ENCODE measurements around the gene CDH2. TPM values are rescaled to one million over a fixed set of nuclear protein-coding genes. Genes with fewer than 3 reads are reported as not detected.

Gene CDH2
- polyA plus RNA-seq, 1 donor from 2014 or later, result 199 TPM

DNA sequence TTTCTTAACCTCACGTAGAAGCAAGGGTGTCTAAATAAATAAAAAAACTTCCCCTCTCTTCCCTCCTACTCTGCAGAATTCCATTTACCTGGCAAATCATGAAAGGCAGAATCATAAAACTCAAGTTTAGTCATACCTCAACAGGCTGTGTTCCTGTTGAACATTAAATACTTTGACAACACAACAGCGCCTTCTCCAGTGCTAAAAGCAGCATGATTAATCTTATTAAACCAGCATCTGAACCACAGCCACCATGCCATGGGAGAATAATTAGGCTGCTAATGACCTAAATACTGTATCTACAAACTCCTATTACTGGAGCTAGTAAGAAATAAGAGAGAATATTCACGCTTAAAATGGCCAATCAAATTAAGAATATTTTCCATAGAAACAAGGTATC is 68.1 kb downstream of the CDH2 start:
- Histone ChIP-seq H3K36me3 (ENCODE audit: insufficient read depth, low read length) (no peaks in the 10 kb centered on the region), H4K20me1 (ENCODE audit: insufficient read depth) (peaks cover 22% of the 10 kb centered on the region), H3K27me3 (ENCODE audit: insufficient read depth, low read depth, low read length) (no peaks in the 10 kb centered on the region), H3K9me3 (ENCODE audit: low read length) (no peaks in the 10 kb centered on the region), H3K9me2 (ENCODE audit: insufficient read depth, low read length) (no peaks in the 10 kb centered on the region), H3F3A (ENCODE audit: insufficient read depth, low read length, poor library complexity, severe bottlenecking) (peaks cover 11% of the 10 kb centered on the region), H2AFZ (ENCODE audit: low read depth, low read length) (no peak overlapping the region), H3K9ac (ENCODE audit: low read length) (no peak overlapping the region), H3K4me3 (ENCODE audit: low read length) (no peak overlapping the region), H3K27ac (ENCODE audit: low read length) (no peak overlapping the region), H3K4me2 (ENCODE audit: low read length) (no peak overlapping the region), H3K79me2 (replicated peaks; ENCODE audit: insufficient read depth, low read length) (peaks cover 97% of the 10 kb centered on the region)
- no peak for TF ChIP-seq EP300 (conservative IDR thresholded peaks at IDR 0.05; ENCODE audit: poor library complexity, severe bottlenecking)
- TF ChIP-seq, protein P1, sequence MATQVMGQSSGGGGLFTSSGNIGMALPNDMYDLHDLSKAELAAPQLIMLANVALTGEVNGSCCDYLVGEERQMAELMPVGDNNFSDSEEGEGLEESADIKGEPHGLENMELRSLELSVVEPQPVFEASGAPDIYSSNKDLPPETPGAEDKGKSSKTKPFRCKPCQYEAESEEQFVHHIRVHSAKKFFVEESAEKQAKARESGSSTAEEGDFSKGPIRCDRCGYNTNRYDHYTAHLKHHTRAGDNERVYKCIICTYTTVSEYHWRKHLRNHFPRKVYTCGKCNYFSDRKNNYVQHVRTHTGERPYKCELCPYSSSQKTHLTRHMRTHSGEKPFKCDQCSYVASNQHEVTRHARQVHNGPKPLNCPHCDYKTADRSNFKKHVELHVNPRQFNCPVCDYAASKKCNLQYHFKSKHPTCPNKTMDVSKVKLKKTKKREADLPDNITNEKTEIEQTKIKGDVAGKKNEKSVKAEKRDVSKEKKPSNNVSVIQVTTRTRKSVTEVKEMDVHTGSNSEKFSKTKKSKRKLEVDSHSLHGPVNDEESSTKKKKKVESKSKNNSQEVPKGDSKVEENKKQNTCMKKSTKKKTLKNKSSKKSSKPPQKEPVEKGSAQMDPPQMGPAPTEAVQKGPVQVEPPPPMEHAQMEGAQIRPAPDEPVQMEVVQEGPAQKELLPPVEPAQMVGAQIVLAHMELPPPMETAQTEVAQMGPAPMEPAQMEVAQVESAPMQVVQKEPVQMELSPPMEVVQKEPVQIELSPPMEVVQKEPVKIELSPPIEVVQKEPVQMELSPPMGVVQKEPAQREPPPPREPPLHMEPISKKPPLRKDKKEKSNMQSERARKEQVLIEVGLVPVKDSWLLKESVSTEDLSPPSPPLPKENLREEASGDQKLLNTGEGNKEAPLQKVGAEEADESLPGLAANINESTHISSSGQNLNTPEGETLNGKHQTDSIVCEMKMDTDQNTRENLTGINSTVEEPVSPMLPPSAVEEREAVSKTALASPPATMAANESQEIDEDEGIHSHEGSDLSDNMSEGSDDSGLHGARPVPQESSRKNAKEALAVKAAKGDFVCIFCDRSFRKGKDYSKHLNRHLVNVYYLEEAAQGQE (IDR thresholded peaks at IDR 0.05; ENCODE audit: borderline replicate concordance), result no peak
- TF ChIP-seq EZH2 (IDR thresholded peaks at IDR 0.05; ENCODE audit: borderline replicate concordance, insufficient read depth, low read length, poor library complexity, severe bottlenecking), result no peak
- no peak for TF ChIP-seq MXI1 (conservative IDR thresholded peaks at IDR 0.05; ENCODE audit: poor library complexity, severe bottlenecking)

DNA sequence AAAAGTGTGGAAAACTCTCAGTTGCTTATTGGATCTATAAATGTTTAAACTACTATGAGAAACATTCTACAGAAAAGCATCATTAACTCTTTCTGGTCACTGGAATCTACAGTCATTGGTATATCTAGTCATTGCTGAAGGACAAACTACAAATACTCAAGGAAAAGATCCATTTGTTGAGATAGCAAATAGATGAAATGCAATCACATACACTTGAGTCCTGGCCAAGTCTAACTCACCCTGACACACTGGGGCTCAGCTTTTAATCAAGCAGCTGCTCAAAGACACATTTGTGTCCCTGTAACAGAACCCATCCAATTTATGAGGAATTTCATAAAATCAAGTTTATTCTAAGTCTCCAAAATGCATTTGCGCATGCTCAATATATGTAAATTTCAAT is 68.7 kb downstream of the CDH2 start:
- Histone ChIP-seq H3K27me3 (ENCODE audit: insufficient read depth, low read depth, low read length) (no peaks in the 10 kb centered on the region), H3K27ac (ENCODE audit: low read length) (no peak overlapping the region), H3K4me3 (ENCODE audit: low read length) (no peak overlapping the region), H2AFZ (ENCODE audit: low read depth, low read length) (no peak overlapping the region), H3K9me2 (ENCODE audit: insufficient read depth, low read length) (no peaks in the 10 kb centered on the region), H3F3A (ENCODE audit: insufficient read depth, low read length, poor library complexity, severe bottlenecking) (peaks cover 11% of the 10 kb centered on the region), H3K4me2 (ENCODE audit: low read length) (no peak overlapping the region), H3K36me3 (ENCODE audit: insufficient read depth, low read length) (no peaks in the 10 kb centered on the region), H3K79me2 (replicated peaks; ENCODE audit: insufficient read depth, low read length) (peaks cover 96% of the 10 kb centered on the region), H4K20me1 (ENCODE audit: insufficient read depth) (peaks cover 22% of the 10 kb centered on the region), H3K9ac (ENCODE audit: low read length) (no peak overlapping the region), H3K9me3 (ENCODE audit: low read length) (no peaks in the 10 kb centered on the region)
- TF ChIP-seq RAD21 (conservative IDR thresholded peaks at IDR 0.05) (no peak), TAF1 (IDR thresholded peaks at IDR 0.05; ENCODE audit: low read depth) (no peak), POLR2AphosphoS5 (IDR thresholded peaks at IDR 0.05) (no peak), SMC3 (conservative IDR thresholded peaks at IDR 0.05; ENCODE audit: poor library complexity) (no peak), MXI1 (conservative IDR thresholded peaks at IDR 0.05; ENCODE audit: poor library complexity, severe bottlenecking) (no peak)
- TF ChIP-seq, protein P1 (IDR thresholded peaks at IDR 0.05; ENCODE audit: borderline replicate concordance), result no peak
- TF ChIP-seq, protein P2, sequence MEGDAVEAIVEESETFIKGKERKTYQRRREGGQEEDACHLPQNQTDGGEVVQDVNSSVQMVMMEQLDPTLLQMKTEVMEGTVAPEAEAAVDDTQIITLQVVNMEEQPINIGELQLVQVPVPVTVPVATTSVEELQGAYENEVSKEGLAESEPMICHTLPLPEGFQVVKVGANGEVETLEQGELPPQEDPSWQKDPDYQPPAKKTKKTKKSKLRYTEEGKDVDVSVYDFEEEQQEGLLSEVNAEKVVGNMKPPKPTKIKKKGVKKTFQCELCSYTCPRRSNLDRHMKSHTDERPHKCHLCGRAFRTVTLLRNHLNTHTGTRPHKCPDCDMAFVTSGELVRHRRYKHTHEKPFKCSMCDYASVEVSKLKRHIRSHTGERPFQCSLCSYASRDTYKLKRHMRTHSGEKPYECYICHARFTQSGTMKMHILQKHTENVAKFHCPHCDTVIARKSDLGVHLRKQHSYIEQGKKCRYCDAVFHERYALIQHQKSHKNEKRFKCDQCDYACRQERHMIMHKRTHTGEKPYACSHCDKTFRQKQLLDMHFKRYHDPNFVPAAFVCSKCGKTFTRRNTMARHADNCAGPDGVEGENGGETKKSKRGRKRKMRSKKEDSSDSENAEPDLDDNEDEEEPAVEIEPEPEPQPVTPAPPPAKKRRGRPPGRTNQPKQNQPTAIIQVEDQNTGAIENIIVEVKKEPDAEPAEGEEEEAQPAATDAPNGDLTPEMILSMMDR (IDR thresholded peaks at IDR 0.05; ENCODE audit: poor library complexity, severe bottlenecking), result no peak
